ENCODE data around the gene MAG.

- TF ChIP-seq CTCF (IDR thresholded peaks at IDR 0.05 in 2 of 3, conservative IDR thresholded peaks at IDR 0.05 in 1 of 3; ENCODE audit: borderline replicate concordance in 1 of 3, insufficient read depth in 1 of 3, low read depth in 2 of 3, low read length in 2 of 3) (no peak), POLR2AphosphoS5 (IDR thresholded peaks at IDR 0.05; ENCODE audit: low read depth, low read length) (no peak)
These were observed 10.7 kb upstream of the MAG start for GRCh38 chr19:35281303-35281702.

All from HCT116 (cell line).